ENCODE measurements around the gene KLHL11. TPM values are rescaled to one million over a fixed set of nuclear protein-coding genes. Genes with fewer than 3 reads are reported as not detected.

KLHL11 gene
- total and polyA plus RNA-seq, 10 of the 15 experiments (the other 5 are each of a cell fraction or from before 2014, with no cell fraction given): 0.07 to 17.2 (median 10.1) TPM

DNA sequence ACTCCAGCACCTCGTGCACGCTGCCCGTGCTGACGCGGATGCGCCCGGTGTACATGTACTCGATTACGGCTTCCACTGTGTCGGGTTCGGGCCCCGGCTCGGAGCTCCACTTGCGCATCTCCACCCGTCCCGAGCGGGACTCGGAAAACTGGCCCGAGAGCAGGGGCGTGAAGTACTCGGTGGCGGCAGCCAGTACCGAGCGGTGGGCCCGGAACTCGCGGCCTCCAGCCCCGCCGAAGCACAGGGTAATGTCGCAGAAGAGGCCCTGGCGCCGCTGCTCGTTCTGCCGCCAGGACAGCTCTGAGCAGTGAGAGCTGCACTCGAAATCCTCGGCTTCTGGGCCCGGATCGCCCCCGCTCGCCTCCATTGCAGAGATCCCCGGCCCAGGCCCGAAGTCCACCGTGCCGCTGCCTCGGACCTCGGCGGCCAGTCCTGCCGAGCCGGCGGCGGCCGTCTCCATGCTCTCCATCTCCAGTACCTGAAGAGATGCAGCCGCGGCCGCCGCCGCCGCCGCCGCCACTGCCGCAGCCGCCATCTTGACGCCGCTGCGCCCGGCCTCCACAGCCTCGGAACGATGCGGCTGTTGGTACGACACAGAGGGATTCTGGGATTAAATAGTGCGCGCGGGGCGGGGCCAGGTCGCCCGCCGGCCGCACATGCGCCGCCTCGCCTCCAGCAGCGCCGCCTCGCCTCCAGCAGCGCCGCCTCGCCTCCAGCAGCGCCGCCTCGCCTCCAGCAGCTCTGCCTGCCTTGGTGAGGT is at the start of gene KLHL11 (continued):
- TF ChIP-seq HDGF (IDR thresholded peaks at IDR 0.05) (0 out of 2 replicates have a peak, but pooled peaks have one; percentile 54), SMARCA5 (IDR thresholded peaks at IDR 0.05) (peak; percentile 77; the same call in 1 of the 2 replicates), CREM (IDR thresholded peaks at IDR 0.05; ENCODE audit: low read depth) (0 out of 2 replicates have a peak, but pooled peaks have one; percentile 15), FOXM1 (IDR thresholded peaks at IDR 0.05; ENCODE audit: low read depth, low read length) (no peak), ZNF687 (IDR thresholded peaks at IDR 0.05) (peak; percentile 67; the same call in 1 of the 2 replicates), POU2F2 (IDR thresholded peaks at IDR 0.05; ENCODE audit: borderline replicate concordance, low read depth, low read length) (peak; percentile 58; the same call in 1 of the 3 replicates), CHD4 (IDR thresholded peaks at IDR 0.05) (no peak), EGR1 (IDR thresholded peaks at IDR 0.05; ENCODE audit: borderline replicate concordance in 1 of 2, low read depth in 2 of 2, low read length in 2 of 2) (peak in 1 of 2 experiments; percentile 1; a peak in 1 of 3 replicates), RCOR1 (conservative IDR thresholded peaks at IDR 0.05; ENCODE audit: low read depth, low read length) (no peak), SRF (IDR thresholded peaks at IDR 0.05; ENCODE audit: low read depth in 2 of 2, low read length in 2 of 2) (no peak), BCL3 (IDR thresholded peaks at IDR 0.05; ENCODE audit: borderline replicate concordance, insufficient read depth, low read depth, low read length, poor library complexity, severe bottlenecking) (peak; percentile 57), ASH2L (IDR thresholded peaks at IDR 0.05; ENCODE audit: borderline replicate concordance, low read depth) (peak; percentile 23; the same call in 1 of the 2 replicates), NR2C1 (IDR thresholded peaks at IDR 0.05) (0 out of 2 replicates have a peak, but pooled peaks have one; percentile 20), PBX3 (IDR thresholded peaks at IDR 0.05; ENCODE audit: insufficient replicate concordance, low read depth, low read length) (peak; percentile 6), TCF3 (IDR thresholded peaks at IDR 0.05; ENCODE audit: borderline replicate concordance, insufficient read depth, low read depth, low read length) (no peak), NKRF (conservative IDR thresholded peaks at IDR 0.05) (peak; percentile 81), NR2F1 (conservative IDR thresholded peaks at IDR 0.05) (0 out of 2 replicates have a peak, but pooled peaks have one; percentile 34)
- TF ChIP-seq, protein P1, sequence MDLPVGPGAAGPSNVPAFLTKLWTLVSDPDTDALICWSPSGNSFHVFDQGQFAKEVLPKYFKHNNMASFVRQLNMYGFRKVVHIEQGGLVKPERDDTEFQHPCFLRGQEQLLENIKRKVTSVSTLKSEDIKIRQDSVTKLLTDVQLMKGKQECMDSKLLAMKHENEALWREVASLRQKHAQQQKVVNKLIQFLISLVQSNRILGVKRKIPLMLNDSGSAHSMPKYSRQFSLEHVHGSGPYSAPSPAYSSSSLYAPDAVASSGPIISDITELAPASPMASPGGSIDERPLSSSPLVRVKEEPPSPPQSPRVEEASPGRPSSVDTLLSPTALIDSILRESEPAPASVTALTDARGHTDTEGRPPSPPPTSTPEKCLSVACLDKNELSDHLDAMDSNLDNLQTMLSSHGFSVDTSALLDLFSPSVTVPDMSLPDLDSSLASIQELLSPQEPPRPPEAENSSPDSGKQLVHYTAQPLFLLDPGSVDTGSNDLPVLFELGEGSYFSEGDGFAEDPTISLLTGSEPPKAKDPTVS (IDR thresholded peaks at IDR 0.05; ENCODE audit: low read depth, low read length): no peak
